T-cell (primary cell): ENCODE results near the gene FBXW7. TPM values are rescaled to one million over a fixed set of nuclear protein-coding genes. Genes with fewer than 3 reads are reported as not detected.
A peak's percentile ranks its signal among the peaks of the same experiment; 100 is the strongest.

Experiments used
- ATAC-seq, 4 experiments: fragments of 200-7000 bp in 3 of 4; fragments of 150-1000 bp in 1 of 4; cut with Tn5 transposase; replicated peaks in 1 of 4; 1 replicate in 3 of 4; 2 replicates in 1 of 4; pipeline ENCODE4 v1.10.0; 2021; ENCODE audit warnings: moderate library complexity in 3 of 4, mild to moderate bottlenecking in 2 of 4, moderate number of reproducible peaks in 1 of 4
- CTCF ChIA-PET, 2 donors: fragments of 300-600 bp; sonication (Branson Sonifier 250); formaldehyde crosslinking; loops; one replicate each; lab custom pipeline; 2022; ENCODE audit warnings: antibody characterized with exemption in 2 of 2; lab: Charles Lee
- POLR2A ChIA-PET, 2 donors: fragments of 300-600 bp; sonication (Branson Sonifier 250); formaldehyde crosslinking; loops; one replicate each; lab custom pipeline; 2022; ENCODE audit warnings: antibody characterized with exemption in 2 of 2; lab: Charles Lee
- DNase-seq, 35 experiments: peaks; one replicate each; pipeline versions ENCODE4 v3.0.0 to v3.0.0-alpha.2; 2013 to 2023
- H3K27ac ChIP-seq: one replicate; pipeline ENCODE4 v1.5.1; 2013; ENCODE audit warnings: low read length
- H3K27me3 ChIP-seq, 2 experiments: replicated peaks in 1 of 2; 1 replicate in 1 of 2; 2 replicates in 1 of 2; pipeline versions ENCODE4 v1.6.1 to v1.7.0; 2013; ENCODE audit warnings: low read length in 1 of 2, mixed read lengths in 1 of 2; ENCODE audit not compliant: control insufficient read depth in 2 of 2, insufficient read depth in 2 of 2; ENCODE audit errors: extremely low read depth in 1 of 2
- H3K36me3 ChIP-seq, 2 donors: 1 replicate in 1 of 2; 2 replicates in 1 of 2; pipeline versions ENCODE4 v1.6.1 to v1.7.0; 2013; ENCODE audit warnings: low read length in 1 of 2; ENCODE audit not compliant: control insufficient read depth in 2 of 2, insufficient read depth in 1 of 2; ENCODE audit errors: extremely low read depth in 1 of 2
- H3K4me1 ChIP-seq, 2 experiments: 1 replicate in 1 of 2; 2 replicates in 1 of 2; pipeline versions ENCODE4 v1.6.1 to v1.7.0; 2013; ENCODE audit warnings: low read length in 2 of 2, mixed read lengths in 1 of 2; ENCODE audit not compliant: insufficient read depth in 2 of 2, control insufficient read depth in 1 of 2; ENCODE audit errors: extremely low read depth in 1 of 2
- H3K4me3 ChIP-seq, 2 donors: 1 replicate in 1 of 2; 2 replicates in 1 of 2; pipeline versions ENCODE4 v1.5.1 to v1.7.0; 2013; ENCODE audit warnings: mild to moderate bottlenecking in 2 of 2, low read length in 1 of 2, moderate library complexity in 1 of 2; ENCODE audit not compliant: control insufficient read depth in 1 of 2; ENCODE audit errors: extremely low read depth in 1 of 2
- H3K9me3 ChIP-seq: 2 replicates; pipeline ENCODE4 v1.7.0; 2013
- H3K27ac Mint-ChIP-seq, 2 donors: one replicate each; pipeline ENCODE4 v1.8.0; 2020 to 2021; ENCODE audit warnings: mild to moderate bottlenecking in 2 of 2, mixed read lengths in 2 of 2
- H3K27me3 Mint-ChIP-seq, 2 donors: one replicate each; pipeline ENCODE4 v1.8.0; 2021 to 2022; ENCODE audit warnings: mixed read lengths in 2 of 2
- H3K36me3 Mint-ChIP-seq: one replicate; pipeline ENCODE4 v1.8.0; 2021; ENCODE audit warnings: mixed read lengths
- H3K4me1 Mint-ChIP-seq, 3 donors: one replicate each; pipeline ENCODE4 v1.8.0; 2020 to 2022; ENCODE audit warnings: mixed read lengths in 3 of 3, mild to moderate bottlenecking in 1 of 3
- H3K4me3 Mint-ChIP-seq, 3 donors: one replicate each; pipeline ENCODE4 v1.8.0; 2020 to 2022; ENCODE audit warnings: mild to moderate bottlenecking in 3 of 3, mixed read lengths in 3 of 3, moderate library complexity in 3 of 3
- H3K9me3 Mint-ChIP-seq, 3 donors: one replicate each; pipeline ENCODE4 v1.8.0; 2020 to 2022; ENCODE audit warnings: mixed read lengths in 3 of 3
- WGBS: methylation state at CpG from one replicate; pipeline ENCODE4 v1.1.5; 2013; ENCODE audit warnings: missing lambda C conversion rate; ENCODE audit not compliant: insufficient coverage; 5-methylcytosine and 5-hydroxymethylcytosine counted together
- total RNA-seq, 35 experiments: library from RNA in 6 of 35; stranded (reverse) in 6 of 35; fragments of 120-200 nt in 1 of 35; gene quantifications; one replicate each; pipeline versions ENCODE4 v1.2.1 to v1.2.4 and lab custom pipeline; 2013 to 2026

The FBXW7 gene
- total RNA-seq, 5 donors from 2014 or later (not counting 1 experiment from before 2014, with no cell fraction given), result 91.9 to 131 (median 96.0) TPM

DNA sequence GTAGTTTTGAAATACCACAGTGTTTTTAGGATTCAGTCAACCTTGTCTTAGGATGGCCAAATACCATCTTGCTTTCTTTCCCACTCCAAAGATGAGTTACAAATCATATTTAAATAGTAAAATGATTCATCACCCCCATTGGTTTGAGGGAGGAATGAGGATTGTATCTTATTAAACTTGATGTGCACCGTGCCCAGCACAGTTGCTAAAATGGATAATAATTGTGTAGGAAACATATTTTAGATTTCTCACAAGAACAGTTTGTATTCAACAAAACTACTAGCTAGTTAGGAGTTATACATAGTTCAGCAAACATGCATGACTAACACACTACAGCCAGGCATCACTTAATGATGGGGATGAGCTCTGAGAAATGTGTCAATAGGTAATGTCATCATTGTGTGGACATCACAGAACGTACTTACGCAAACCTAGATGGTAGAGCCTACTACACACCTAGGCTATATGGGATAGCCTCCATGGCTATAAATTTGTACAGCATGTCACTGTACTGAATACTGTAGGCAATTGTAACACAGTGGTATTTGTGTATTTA, 245.4 kb downstream of the FBXW7 start:
- no peaks in the 10 kb centered on the region for H3K27me3 ChIP-seq
- H3K27ac Mint-ChIP-seq, result no peak overlapping the region
- ChIA-PET CTCF (no interaction called here), POLR2A (no interaction called here)
- H3K27ac ChIP-seq, result no peak overlapping the region
- no CpG with 5 or more reads among the region's 3 CpGs for WGBS
- H3K36me3 Mint-ChIP-seq, result no peaks in the 10 kb centered on the region
- DNase-seq, result no peak
- H3K36me3 ChIP-seq, result no peaks in the 10 kb centered on the region
- H3K4me3 Mint-ChIP-seq, result no peak overlapping the region
- H3K4me3 ChIP-seq, result no peak overlapping the region
- ATAC-seq, result no peak
- no peaks in the 10 kb centered on the region for H3K9me3 Mint-ChIP-seq
- no peaks in the 10 kb centered on the region for H3K27me3 Mint-ChIP-seq
- no peaks in the 10 kb centered on the region for H3K4me1 ChIP-seq
- no peaks in the 10 kb centered on the region for H3K9me3 ChIP-seq
- H3K4me1 Mint-ChIP-seq, result no peaks in the 10 kb centered on the region

DNA sequence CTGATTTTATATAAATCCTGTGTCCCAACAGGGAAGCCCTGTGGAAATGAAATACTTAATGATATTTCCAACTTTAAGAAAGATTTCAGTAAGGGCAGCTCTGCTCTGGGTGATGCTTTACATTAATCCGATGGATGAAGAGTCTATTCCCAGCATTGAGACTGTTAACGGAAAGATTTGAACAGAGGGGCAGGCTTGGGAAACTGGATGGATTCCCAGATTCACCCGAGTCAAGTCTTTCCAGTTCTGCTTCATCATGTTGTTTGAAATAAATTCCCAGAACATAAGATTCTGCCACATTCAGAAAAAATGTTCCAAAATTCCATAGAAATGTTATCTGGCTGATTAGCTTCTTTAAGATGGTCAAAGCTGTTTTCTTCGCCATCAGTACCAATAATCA, 246.0 kb downstream of the FBXW7 start:
- ATAC-seq (no peak), DNase-seq (no peak)
- no peak overlapping the region for H3K27ac Mint-ChIP-seq
- H3K27me3 ChIP-seq, result no peaks in the 10 kb centered on the region
- H3K4me1 Mint-ChIP-seq, result no peaks in the 10 kb centered on the region
- CTCF ChIA-PET, result no interaction called here
- no peaks in the 10 kb centered on the region for H3K9me3 ChIP-seq
- 92% methylated on average over 2 of the region's 4 CpGs for WGBS
- H3K27me3 Mint-ChIP-seq, result no peaks in the 10 kb centered on the region
- POLR2A ChIA-PET, result no interaction called here
- H3K4me3 ChIP-seq, result no peak overlapping the region
- H3K27ac ChIP-seq, result no peak overlapping the region
- H3K4me3 Mint-ChIP-seq, result no peak overlapping the region
- H3K36me3 ChIP-seq, result no peaks in the 10 kb centered on the region
- H3K4me1 ChIP-seq, result no peaks in the 10 kb centered on the region
- no peaks in the 10 kb centered on the region for H3K9me3 Mint-ChIP-seq
- no peaks in the 10 kb centered on the region for H3K36me3 Mint-ChIP-seq

DNA sequence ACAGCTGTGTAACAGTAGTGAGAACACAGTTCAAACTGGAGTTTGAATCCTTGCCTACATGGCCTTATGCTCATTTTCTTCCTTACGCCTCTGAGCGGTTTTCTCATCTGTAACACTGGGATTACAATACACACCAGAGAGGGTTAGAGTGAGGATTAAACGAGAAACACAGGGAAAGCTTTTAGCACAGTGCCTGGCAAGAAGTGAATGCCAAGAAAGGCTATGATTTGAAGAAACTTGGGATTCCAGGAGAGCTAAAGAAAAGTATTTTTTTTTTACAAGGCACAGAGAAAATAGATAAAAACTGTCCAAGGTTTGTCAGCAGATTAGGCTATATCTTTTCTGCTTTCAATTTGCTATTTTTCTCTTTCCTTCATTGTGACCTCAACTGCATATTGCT, 246.4 kb downstream of the FBXW7 start:
- CTCF ChIA-PET, result no interaction called here
- H3K36me3 ChIP-seq, result no peaks in the 10 kb centered on the region
- DNase-seq (no peak), ATAC-seq (no peak)
- POLR2A ChIA-PET, result no interaction called here
- H3K27ac ChIP-seq, result no peak overlapping the region
- no peak overlapping the region for H3K4me3 ChIP-seq
- H3K4me1 Mint-ChIP-seq, result no peaks in the 10 kb centered on the region
- H3K9me3 Mint-ChIP-seq, result no peaks in the 10 kb centered on the region
- no peaks in the 10 kb centered on the region for H3K4me1 ChIP-seq
- H3K9me3 ChIP-seq, result no peaks in the 10 kb centered on the region
- H3K27me3 Mint-ChIP-seq, result no peaks in the 10 kb centered on the region
- H3K36me3 Mint-ChIP-seq, result peaks cover 1% of the 10 kb centered on the region
- H3K27ac Mint-ChIP-seq, result no peak overlapping the region
- H3K27me3 ChIP-seq, result no peaks in the 10 kb centered on the region
- WGBS, result no CpG with 5 or more reads among the region's 3 CpGs
- H3K4me3 Mint-ChIP-seq, result no peak overlapping the region

DNA sequence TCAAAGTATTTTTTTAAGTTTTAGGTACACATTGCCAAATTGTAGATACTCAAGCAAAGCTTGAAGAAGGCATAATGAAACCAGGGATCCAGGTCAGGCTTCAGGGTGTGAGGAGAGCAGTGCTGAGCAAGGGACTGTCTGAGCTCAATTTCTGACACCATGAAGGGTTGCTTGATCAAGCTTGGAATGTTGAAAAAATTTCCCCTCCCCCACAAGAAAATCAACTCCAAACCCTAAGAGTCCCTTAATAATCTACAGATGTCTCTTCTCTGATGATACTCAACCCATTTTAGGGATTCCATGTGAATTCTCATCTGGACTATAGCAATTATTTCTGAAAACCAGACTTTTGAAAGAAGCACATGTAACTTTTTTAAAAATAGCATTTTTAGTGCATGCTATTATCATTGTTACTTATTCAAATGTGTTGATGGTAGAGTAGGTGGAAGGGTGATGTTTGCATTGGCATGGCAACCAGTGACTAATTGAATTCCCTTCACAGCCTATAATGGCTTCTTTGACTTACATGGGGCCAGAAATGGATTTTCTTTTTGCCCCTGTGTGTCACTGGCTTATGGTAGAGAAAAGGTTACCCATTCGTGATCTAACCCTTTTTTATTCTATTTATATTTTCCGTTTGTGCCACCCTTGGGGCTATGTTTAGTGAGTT, 252.0 kb downstream of the FBXW7 start:
- no peak overlapping the region for H3K27ac ChIP-seq
- DNase-seq (no peak), ATAC-seq (no peak)
- CTCF ChIA-PET, result no interaction called here
- no peak overlapping the region for H3K27ac Mint-ChIP-seq
- no peaks in the 10 kb centered on the region for H3K9me3 ChIP-seq
- POLR2A ChIA-PET, result interaction anchor here in 1 of 2 donors (0.9 kb wide), 1 partner anchor 15 kb away, joined by 5 read pairs; no protein-coding TSS in a partner anchor
- H3K36me3 Mint-ChIP-seq, result peaks cover 5% of the 10 kb centered on the region
- H3K9me3 Mint-ChIP-seq, result no peaks in the 10 kb centered on the region
- WGBS, result no CpG with 5 or more reads among the region's 2 CpGs
- no peaks in the 10 kb centered on the region for H3K36me3 ChIP-seq
- H3K4me1 Mint-ChIP-seq, result peaks cover 22 to 27% (median 22%) of the 10 kb centered on the region in 3 donors
- no peaks in the 10 kb centered on the region for H3K27me3 Mint-ChIP-seq
- H3K4me3 ChIP-seq, result no peak overlapping the region
- H3K4me1 ChIP-seq, result peaks cover 16 to 21% of the 10 kb centered on the region in 2 experiments
- H3K4me3 Mint-ChIP-seq, result no peak overlapping the region
- no peaks in the 10 kb centered on the region for H3K27me3 ChIP-seq

DNA sequence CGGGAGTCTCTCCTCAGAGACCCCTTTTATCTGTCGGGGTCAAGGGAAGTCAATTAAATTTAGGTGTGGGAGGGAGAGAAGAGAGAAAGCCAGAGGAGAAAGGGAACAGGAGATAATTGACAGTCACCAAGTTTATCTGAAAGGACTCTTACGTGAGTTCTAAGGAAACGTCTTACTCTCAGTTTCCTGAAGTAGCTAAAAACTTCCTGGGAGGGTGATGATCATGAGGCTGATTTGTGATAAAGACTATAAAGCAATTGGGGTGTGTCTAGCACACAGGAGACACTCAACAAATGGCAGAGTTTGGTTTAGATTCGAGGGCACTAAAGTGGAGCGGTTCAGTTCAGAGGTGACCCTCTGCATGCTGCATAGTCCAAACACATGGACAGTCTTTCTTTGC, 254.1 kb downstream of the FBXW7 start:
- 62% methylated on average over 4 of the region's 6 CpGs for WGBS
- DNase-seq (peak in 1 of 35 experiments; percentile 9), ATAC-seq (peak; percentile 44 to 75 (median 63))
- Histone ChIP-seq H3K9me3 (no peaks in the 10 kb centered on the region), H3K4me1 (peaks cover 16 to 21% of the 10 kb centered on the region in 2 experiments), H3K4me3 (peak overlapping the region in 1 of 2 donors; percentile 12), H3K27me3 (no peaks in the 10 kb centered on the region), H3K27ac (peak overlapping the region; percentile 30), H3K36me3 (no peaks in the 10 kb centered on the region)
- H3K4me3 Mint-ChIP-seq, result peak overlapping the region in 2 of 3 donors; percentile 13 to 48
- peak overlapping the region; percentile 85 to 89 for H3K27ac Mint-ChIP-seq
- ChIA-PET POLR2A (no interaction called here), CTCF (no interaction called here)
- peaks cover 5% of the 10 kb centered on the region for H3K36me3 Mint-ChIP-seq
- H3K4me1 Mint-ChIP-seq, result peaks cover 22 to 36% (median 22%) of the 10 kb centered on the region in 3 donors
- H3K27me3 Mint-ChIP-seq, result no peaks in the 10 kb centered on the region
- H3K9me3 Mint-ChIP-seq, result no peaks in the 10 kb centered on the region

DNA sequence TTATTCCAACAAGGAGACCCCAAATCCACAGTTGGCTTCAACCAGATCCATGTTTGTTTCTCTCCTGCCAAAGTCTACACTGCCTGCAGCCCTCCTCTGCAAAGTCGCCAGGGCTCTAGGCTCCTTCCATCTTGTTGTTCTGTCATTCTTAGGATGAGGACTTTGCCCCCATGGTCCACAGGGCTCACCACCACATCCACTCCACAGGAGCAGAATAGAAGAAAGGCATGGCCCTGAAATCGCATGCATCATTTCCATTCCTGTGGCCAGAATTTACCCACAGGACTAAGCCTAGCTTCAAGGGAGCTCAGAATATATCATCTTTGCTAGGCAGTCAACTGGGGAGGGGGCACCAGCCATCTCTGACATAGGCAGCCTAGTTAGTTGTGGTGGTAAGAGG, 254.7 kb downstream of the FBXW7 start:
- WGBS, result no CpG with 5 or more reads among the region's 2 CpGs
- peaks cover 16 to 21% of the 10 kb centered on the region in 2 experiments for H3K4me1 ChIP-seq
- no peak overlapping the region for H3K27ac ChIP-seq
- Mint-ChIP-seq H3K4me3 (peak overlapping the region in 1 of 3 donors; percentile 48), H3K4me1 (peaks cover 22 to 42% (median 22%) of the 10 kb centered on the region in 3 donors), H3K36me3 (peaks cover 5% of the 10 kb centered on the region), H3K9me3 (no peaks in the 10 kb centered on the region), H3K27me3 (no peaks in the 10 kb centered on the region), H3K27ac (peak overlapping the region; percentile 85 to 89)
- DNase-seq (no peak), ATAC-seq (peak in 1 of 4 experiments; percentile 8)
- H3K4me3 ChIP-seq, result peak overlapping the region in 1 of 2 donors; percentile 2
- no peaks in the 10 kb centered on the region for H3K9me3 ChIP-seq
- ChIA-PET CTCF (interaction anchor here in 1 of 2 donors (0.6 kb wide), 1 partner anchor 8 kb away, joined by 6 read pairs; no protein-coding TSS in a partner anchor), POLR2A (no interaction called here)
- no peaks in the 10 kb centered on the region for H3K36me3 ChIP-seq
- H3K27me3 ChIP-seq, result no peaks in the 10 kb centered on the region
